ENCODE measurements around the gene TIRAP. TPM values are rescaled to one million over a fixed set of nuclear protein-coding genes. Genes with fewer than 3 reads are reported as not detected.
"Not testable (repeated sequence)": the region's sequence is repeated elsewhere in the genome, so short reads cannot be mapped to it uniquely, and the experiment has no call there.

Gene TIRAP
- total and polyA plus RNA-seq, 11 donors = 4.0 to 9.5 (median 6.1) TPM

GRCh38 chr11:126305699-126306098 lies 22.8 kb downstream of the TIRAP start:
- TF ChIP-seq POLR2A (IDR thresholded peaks at IDR 0.05) = no peak
- TF ChIP-seq, protein P1, sequence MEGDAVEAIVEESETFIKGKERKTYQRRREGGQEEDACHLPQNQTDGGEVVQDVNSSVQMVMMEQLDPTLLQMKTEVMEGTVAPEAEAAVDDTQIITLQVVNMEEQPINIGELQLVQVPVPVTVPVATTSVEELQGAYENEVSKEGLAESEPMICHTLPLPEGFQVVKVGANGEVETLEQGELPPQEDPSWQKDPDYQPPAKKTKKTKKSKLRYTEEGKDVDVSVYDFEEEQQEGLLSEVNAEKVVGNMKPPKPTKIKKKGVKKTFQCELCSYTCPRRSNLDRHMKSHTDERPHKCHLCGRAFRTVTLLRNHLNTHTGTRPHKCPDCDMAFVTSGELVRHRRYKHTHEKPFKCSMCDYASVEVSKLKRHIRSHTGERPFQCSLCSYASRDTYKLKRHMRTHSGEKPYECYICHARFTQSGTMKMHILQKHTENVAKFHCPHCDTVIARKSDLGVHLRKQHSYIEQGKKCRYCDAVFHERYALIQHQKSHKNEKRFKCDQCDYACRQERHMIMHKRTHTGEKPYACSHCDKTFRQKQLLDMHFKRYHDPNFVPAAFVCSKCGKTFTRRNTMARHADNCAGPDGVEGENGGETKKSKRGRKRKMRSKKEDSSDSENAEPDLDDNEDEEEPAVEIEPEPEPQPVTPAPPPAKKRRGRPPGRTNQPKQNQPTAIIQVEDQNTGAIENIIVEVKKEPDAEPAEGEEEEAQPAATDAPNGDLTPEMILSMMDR (IDR thresholded peaks at IDR 0.05) = no peak
- no peak for ATAC-seq
- DNase-seq = no peak
- H3K27me3 ChIP-seq = no peaks in the 10 kb centered on the region
- no peak overlapping the region for H3K4me3 ChIP-seq
- intact Hi-C loops (cut with DNase I) = loop anchor here in 2 of 10 donors (5.0 to 10.0 kb wide), 2 partner anchors 687 to 1039 kb away; no protein-coding TSS in a partner anchor
- WGBS, 4 donors = 86 to 92% (median 88%) methylated on average over 4 of the region's 4 CpGs
- peaks cover 0 to 29% (median 14%) of the 10 kb centered on the region in 12 donors for H3K4me1 ChIP-seq
- peaks cover 0 to 29% (median 14%) of the 10 kb centered on the region in 9 donors for H3K36me3 ChIP-seq
- H3K9me3 ChIP-seq = no peaks in the 10 kb centered on the region
- H3K27ac ChIP-seq = no peak overlapping the region

- TF ChIP-seq POLR2A (IDR thresholded peaks at IDR 0.05) = no peak
- TF ChIP-seq, protein P1 (IDR thresholded peaks at IDR 0.05) = peak in 7 of 12 donors; percentile 12 to 45 (median 37)
- no peak overlapping the region for H3K27ac ChIP-seq
- DNase-seq (no peak), ATAC-seq (no peak)
- no peak overlapping the region for H3K4me3 ChIP-seq
- intact Hi-C loops (cut with DNase I) = loop anchor here in 3 of 10 donors (2.0 to 10.0 kb wide), 3 partner anchors 173 to 1037 kb away; no protein-coding TSS in a partner anchor
- H3K36me3 ChIP-seq = peaks cover 0 to 36% (median 16%) of the 10 kb centered on the region in 9 donors
- H3K27me3 ChIP-seq = no peaks in the 10 kb centered on the region
- 39 to 44% (median 41%) methylated on average over 5 of the region's 5 CpGs for WGBS, 4 donors
- peaks cover 0 to 37% (median 15%) of the 10 kb centered on the region in 12 donors for H3K4me1 ChIP-seq
- H3K9me3 ChIP-seq = no peaks in the 10 kb centered on the region
Measured at GRCh38 chr11:126307706-126308105, 24.8 kb downstream of the TIRAP start.

- H3K27ac ChIP-seq = no peak overlapping the region
- 55 to 68% (median 61%) methylated on average over 4 of the region's 4 CpGs for WGBS, 4 donors
- no peak for DNase-seq
- intact Hi-C loops (cut with DNase I) = loop anchor here in 3 of 10 donors (2.0 to 10.0 kb wide), 3 partner anchors 173 to 1037 kb away; no protein-coding TSS in a partner anchor
- no peak overlapping the region for H3K4me3 ChIP-seq
- TF ChIP-seq POLR2A (IDR thresholded peaks at IDR 0.05) = no peak
- TF ChIP-seq, protein P1 (IDR thresholded peaks at IDR 0.05) = no peak
- peaks cover 0 to 36% (median 20%) of the 10 kb centered on the region in 9 donors for H3K36me3 ChIP-seq
- ATAC-seq = no peak
- H3K4me1 ChIP-seq = peaks cover 0 to 32% (median 15%) of the 10 kb centered on the region in 12 donors
- H3K9me3 ChIP-seq = no peaks in the 10 kb centered on the region
- no peaks in the 10 kb centered on the region for H3K27me3 ChIP-seq
Measured at GRCh38 chr11:126308271-126308671, 25.4 kb downstream of the TIRAP start.

DNA sequence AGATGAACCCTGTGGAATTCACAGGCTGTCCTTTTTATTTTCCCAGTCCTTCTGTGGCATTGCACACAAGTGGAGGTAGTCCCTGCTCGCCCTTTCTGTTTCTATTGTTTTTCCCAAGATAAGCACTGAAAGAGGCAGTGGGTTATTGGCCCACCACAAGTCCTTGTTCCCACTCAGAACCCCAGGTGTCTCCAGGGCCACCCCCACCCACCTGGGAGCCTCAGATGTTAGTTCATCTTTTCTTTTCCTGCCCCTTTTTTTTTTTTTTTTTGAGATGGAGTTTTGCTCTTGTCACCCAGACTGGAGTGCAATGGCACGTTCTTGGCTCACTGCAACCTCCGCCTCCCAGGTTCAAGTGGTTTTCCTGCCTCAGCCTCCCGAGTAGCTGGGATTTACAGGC lies 25.9 kb downstream of the TIRAP start:
- WGBS, 4 donors = 86 to 94% (median 91%) methylated on average over 4 of the region's 4 CpGs
- H3K4me1 ChIP-seq = peaks cover 0 to 32% (median 14%) of the 10 kb centered on the region in 12 donors
- not testable (repeated sequence) for H3K4me3 ChIP-seq, DNase-seq, ATAC-seq, H3K27me3 ChIP-seq, H3K27ac ChIP-seq, H3K9me3 ChIP-seq
- intact Hi-C loops (cut with DNase I) = loop anchor here in 3 of 10 donors (2.0 to 10.0 kb wide), 3 partner anchors 172 to 1036 kb away; no protein-coding TSS in a partner anchor
- peaks cover 0 to 39% (median 21%) of the 10 kb centered on the region in 9 donors for H3K36me3 ChIP-seq

All from heart left ventricle (tissue), 16 donors.